ENCODE results near the gene SAP25.

DNA sequence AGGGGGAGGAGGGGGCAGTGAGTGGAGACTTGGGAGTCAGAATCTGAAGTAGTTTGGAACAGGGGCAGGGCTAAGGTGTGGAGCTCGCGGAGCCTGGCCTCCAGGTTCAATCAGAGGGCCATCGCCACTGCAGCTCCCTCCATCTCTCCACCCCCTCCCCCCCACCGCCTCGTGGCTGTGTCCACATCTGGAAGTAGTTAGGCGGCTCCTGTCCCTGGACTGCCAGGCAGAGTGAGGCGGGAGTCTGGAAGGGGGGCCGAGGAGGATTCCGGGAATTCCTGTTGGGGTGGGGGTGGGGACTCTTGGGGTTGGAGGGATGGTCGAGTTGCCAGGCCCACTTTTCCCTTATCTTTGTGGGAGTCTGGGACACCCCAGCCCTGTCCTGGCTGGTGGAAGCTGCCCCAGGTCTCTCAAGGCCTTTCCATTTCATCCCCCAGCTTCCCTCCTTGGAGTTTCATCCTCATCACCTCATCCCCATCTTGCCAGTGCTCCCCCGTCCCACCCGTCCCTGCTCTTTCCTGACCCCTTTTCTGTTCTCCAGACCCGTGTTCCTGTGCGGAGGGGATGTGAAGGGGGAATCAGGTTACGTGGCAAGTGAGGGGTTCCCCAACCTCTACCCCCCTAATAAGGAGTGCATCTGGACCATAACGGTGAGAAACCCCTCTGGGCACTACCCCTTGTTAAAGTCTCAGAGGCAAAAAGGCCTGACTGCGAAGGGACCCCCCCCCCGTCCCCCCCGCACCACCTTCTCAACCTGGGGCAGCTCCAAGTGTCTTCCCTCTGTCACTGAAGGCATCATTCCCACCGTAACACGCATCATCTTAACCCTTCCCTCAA, 29.4 kb upstream of the SAP25 start:
- TF ChIP-seq, protein P1, sequence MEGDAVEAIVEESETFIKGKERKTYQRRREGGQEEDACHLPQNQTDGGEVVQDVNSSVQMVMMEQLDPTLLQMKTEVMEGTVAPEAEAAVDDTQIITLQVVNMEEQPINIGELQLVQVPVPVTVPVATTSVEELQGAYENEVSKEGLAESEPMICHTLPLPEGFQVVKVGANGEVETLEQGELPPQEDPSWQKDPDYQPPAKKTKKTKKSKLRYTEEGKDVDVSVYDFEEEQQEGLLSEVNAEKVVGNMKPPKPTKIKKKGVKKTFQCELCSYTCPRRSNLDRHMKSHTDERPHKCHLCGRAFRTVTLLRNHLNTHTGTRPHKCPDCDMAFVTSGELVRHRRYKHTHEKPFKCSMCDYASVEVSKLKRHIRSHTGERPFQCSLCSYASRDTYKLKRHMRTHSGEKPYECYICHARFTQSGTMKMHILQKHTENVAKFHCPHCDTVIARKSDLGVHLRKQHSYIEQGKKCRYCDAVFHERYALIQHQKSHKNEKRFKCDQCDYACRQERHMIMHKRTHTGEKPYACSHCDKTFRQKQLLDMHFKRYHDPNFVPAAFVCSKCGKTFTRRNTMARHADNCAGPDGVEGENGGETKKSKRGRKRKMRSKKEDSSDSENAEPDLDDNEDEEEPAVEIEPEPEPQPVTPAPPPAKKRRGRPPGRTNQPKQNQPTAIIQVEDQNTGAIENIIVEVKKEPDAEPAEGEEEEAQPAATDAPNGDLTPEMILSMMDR (IDR thresholded peaks at IDR 0.05; ENCODE audit: low read depth, low read length, missing input control) = no peak
- TF ChIP-seq, protein P2, sequence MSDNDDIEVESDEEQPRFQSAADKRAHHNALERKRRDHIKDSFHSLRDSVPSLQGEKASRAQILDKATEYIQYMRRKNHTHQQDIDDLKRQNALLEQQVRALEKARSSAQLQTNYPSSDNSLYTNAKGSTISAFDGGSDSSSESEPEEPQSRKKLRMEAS (IDR thresholded peaks at IDR 0.05) = no peak
- TF ChIP-seq, protein P3, sequence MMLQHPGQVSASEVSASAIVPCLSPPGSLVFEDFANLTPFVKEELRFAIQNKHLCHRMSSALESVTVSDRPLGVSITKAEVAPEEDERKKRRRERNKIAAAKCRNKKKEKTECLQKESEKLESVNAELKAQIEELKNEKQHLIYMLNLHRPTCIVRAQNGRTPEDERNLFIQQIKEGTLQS (IDR thresholded peaks at IDR 0.05) = no peak
